CD14-positive monocyte (primary cell): Measurements from ENCODE around the gene ZNF677. TPM values are rescaled to one million over a fixed set of nuclear protein-coding genes. Genes with fewer than 3 reads are reported as not detected.
"Not testable (repeated sequence)": the region's sequence is repeated elsewhere in the genome, so short reads cannot be mapped to it uniquely, and the experiment has no call there.

Source experiments
- DNase-seq, 3 donors: peaks; one replicate each; pipeline ENCODE4 v3.0.0-alpha.2; 2011 to 2022
- H2AFZ ChIP-seq: 2 replicates; pipeline ENCODE4 v1.6.0; 2012; ENCODE audit warnings: mild to moderate bottlenecking, low read depth, low read length, inconsistent platforms; ENCODE audit not compliant: insufficient read depth, poor library complexity, severe bottlenecking
- H3K27ac ChIP-seq, 2 donors: 1 replicate in 1 of 2; 2 replicates in 1 of 2; pipeline ENCODE4 v1.5.1; 2012 to 2013; ENCODE audit warnings: low read length in 2 of 2, control low read depth in 1 of 2, inconsistent platforms in 1 of 2, low read depth in 1 of 2, mild to moderate bottlenecking in 1 of 2
- H3K27me3 ChIP-seq, 2 donors: one replicate each; pipeline versions ENCODE4 v1.6.0 to v1.6.1; 2011 to 2013; ENCODE audit warnings: low read length in 2 of 2; ENCODE audit not compliant: control insufficient read depth in 2 of 2, insufficient read depth in 2 of 2
- H3K36me3 ChIP-seq, 2 donors: replicated peaks in 1 of 2; 1 replicate in 1 of 2; 2 replicates in 1 of 2; pipeline versions ENCODE4 v1.5.1 to v1.6.1; 2012 to 2013; ENCODE audit warnings: low read length in 2 of 2, control low read depth in 1 of 2, inconsistent platforms in 1 of 2, mild to moderate bottlenecking in 1 of 2; ENCODE audit not compliant: insufficient read depth in 2 of 2, control insufficient read depth in 1 of 2
- H3K4me1 ChIP-seq, 2 donors: 1 replicate in 1 of 2; 2 replicates in 1 of 2; pipeline versions ENCODE4 v1.5.1 to v1.6.1; 2012 to 2013; ENCODE audit warnings: low read length in 2 of 2, control low read depth in 1 of 2, inconsistent platforms in 1 of 2, mild to moderate bottlenecking in 1 of 2, moderate library complexity in 1 of 2; ENCODE audit not compliant: insufficient read depth in 2 of 2, control insufficient read depth in 1 of 2
- H3K4me2 ChIP-seq: replicated peaks from 2 replicates; pipeline ENCODE3; 2012; ENCODE audit warnings: low read length, moderate library complexity, mild to moderate bottlenecking; ENCODE audit not compliant: poor library complexity, severe bottlenecking; ENCODE audit errors: extremely low read depth
- H3K4me3 ChIP-seq, 3 experiments: fragments of 200-600 bp in 1 of 3; sonication (generic) in 1 of 3; replicated peaks in 1 of 3; 1 replicate in 2 of 3; 2 replicates in 1 of 3; pipeline ENCODE4 v1.5.1; 2011 to 2013; ENCODE audit warnings: low read length in 3 of 3, mild to moderate bottlenecking in 3 of 3, control low read depth in 2 of 3, low read depth in 2 of 3, inconsistent platforms in 1 of 3, moderate library complexity in 1 of 3
- H3K79me2 ChIP-seq: 2 replicates; pipeline ENCODE4 v1.6.0; 2012; ENCODE audit warnings: mild to moderate bottlenecking, control low read depth, inconsistent platforms, low read length, moderate library complexity; ENCODE audit not compliant: insufficient read depth
- H3K9ac ChIP-seq: 2 replicates; pipeline ENCODE4 v1.6.0; 2017; ENCODE audit warnings: low read length, mild to moderate bottlenecking; ENCODE audit not compliant: insufficient read depth, poor library complexity, severe bottlenecking
- H3K9me3 ChIP-seq, 2 donors: replicated peaks in 1 of 2; 1 replicate in 1 of 2; 2 replicates in 1 of 2; pipeline versions ENCODE4 v1.5.1 to v1.6.1; 2012 to 2013; ENCODE audit warnings: low read length in 2 of 2, control low read depth in 1 of 2; ENCODE audit not compliant: control insufficient read depth in 1 of 2, insufficient read depth in 1 of 2
- H4K20me1 ChIP-seq: 2 replicates; pipeline ENCODE4 v1.6.0; 2012; ENCODE audit warnings: mild to moderate bottlenecking, low read length, control low read depth, moderate library complexity; ENCODE audit not compliant: insufficient read depth
- H3K27ac Mint-ChIP-seq, 7 donors: one replicate each; pipeline ENCODE4 v1.8.0; 2020; ENCODE audit warnings: mild to moderate bottlenecking in 7 of 7, mixed read lengths in 7 of 7, moderate library complexity in 6 of 7, inconsistent platforms in 2 of 7
- H3K27me3 Mint-ChIP-seq, 3 donors: one replicate each; pipeline ENCODE4 v1.8.0; 2021 to 2022; ENCODE audit warnings: low read depth in 3 of 3, mild to moderate bottlenecking in 3 of 3, mixed read lengths in 3 of 3, moderate library complexity in 3 of 3, inconsistent platforms in 1 of 3
- H3K36me3 Mint-ChIP-seq, 2 donors: one replicate each; pipeline ENCODE4 v1.8.0; 2020; ENCODE audit warnings: mixed read lengths in 2 of 2, inconsistent platforms in 1 of 2, mild to moderate bottlenecking in 1 of 2
- H3K4me1 Mint-ChIP-seq: one replicate; pipeline ENCODE4 v1.8.0; 2020; ENCODE audit warnings: mild to moderate bottlenecking, mixed read lengths
- H3K4me3 Mint-ChIP-seq, 2 donors: one replicate each; pipeline ENCODE4 v1.8.0; 2020; ENCODE audit warnings: mild to moderate bottlenecking in 2 of 2, mixed read lengths in 2 of 2, moderate library complexity in 1 of 2
- H3K9me3 Mint-ChIP-seq, 7 donors: one replicate each; pipeline ENCODE4 v1.8.0; 2020 to 2022; ENCODE audit warnings: mixed read lengths in 7 of 7, mild to moderate bottlenecking in 6 of 7, moderate library complexity in 6 of 7, inconsistent platforms in 2 of 7
- CTCF ChIP-seq: fragments of 200-600 bp; IDR thresholded peaks from one replicate; pipeline ENCODE4 v1.8.0; 2022; ENCODE audit warnings: antibody characterized with exemption, mild to moderate bottlenecking
- WGBS: methylation state at CpG from one replicate; pipeline ENCODE4 v1.1.5; 2013; ENCODE audit warnings: missing lambda C conversion rate; ENCODE audit not compliant: insufficient coverage; 5-methylcytosine and 5-hydroxymethylcytosine counted together
- intact Hi-C, 2 donors: fragments of 100-400 bp; cut with micrococcal nuclease; formaldehyde crosslinking; loops; one replicate each; pipeline versions ENCODE4 v1.15.0 to v1.15.1; 2023
- polyA plus RNA-seq, 3 donors: library from polyadenylated mRNA; depleted of rRNA in 1 of 3; unstranded in 2 of 3; stranded (reverse) in 1 of 3; fragments of 300-500 nt in 2 of 3; fragments of >200 nt in 1 of 3; fragmentation: Illumina TruSeq in 2 of 3; gene quantifications; 1 replicate in 2 of 3; 2 replicates in 1 of 3; pipeline ENCODE4 v1.2.3, GENCODE V29; 2012 to 2021

Gene ZNF677
- polyA plus RNA-seq, 3 donors, result 0.68 to 2.1 (median 1.5) TPM

DNA sequence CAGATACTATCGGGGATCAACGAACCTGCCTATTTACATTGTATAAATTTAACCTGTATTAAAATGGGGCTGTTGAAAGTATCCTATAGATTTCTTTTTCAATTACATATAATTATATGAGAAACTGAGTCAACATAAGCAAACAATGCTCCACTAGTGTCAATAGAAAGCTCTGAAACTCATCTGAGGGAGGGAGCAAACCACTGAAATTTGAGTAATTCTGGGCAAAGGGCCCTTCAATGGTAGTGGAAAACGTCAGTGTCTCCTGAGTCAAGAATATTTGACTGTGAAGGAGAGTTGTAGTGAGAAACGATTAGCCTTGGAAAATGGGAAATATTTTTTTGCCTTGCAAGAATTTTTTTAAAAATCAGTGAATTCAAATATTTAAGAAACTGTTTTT is 30.4 kb upstream of the ZNF677 start:
- H3K9me3 ChIP-seq, result peaks cover 47 to 71% of the 10 kb centered on the region in 2 donors
- no peaks in the 10 kb centered on the region for H3K36me3 Mint-ChIP-seq
- no peaks in the 10 kb centered on the region for H3K27me3 Mint-ChIP-seq
- no peak overlapping the region for H3K27ac Mint-ChIP-seq
- no peak overlapping the region for H3K4me3 Mint-ChIP-seq
- TF ChIP-seq CTCF, result no peak
- H3K4me3 ChIP-seq, result no peak overlapping the region
- H4K20me1 ChIP-seq, result no peaks in the 10 kb centered on the region
- H3K79me2 ChIP-seq, result no peaks in the 10 kb centered on the region
- no peak overlapping the region for H3K9ac ChIP-seq
- no peaks in the 10 kb centered on the region for H3K27me3 ChIP-seq
- H3K4me1 ChIP-seq, result no peaks in the 10 kb centered on the region
- H3K36me3 ChIP-seq, result no peaks in the 10 kb centered on the region
- no peak for DNase-seq
- no peak overlapping the region for H3K27ac ChIP-seq
- H3K4me1 Mint-ChIP-seq, result no peaks in the 10 kb centered on the region
- H3K9me3 Mint-ChIP-seq, result peaks cover 32 to 74% (median 58%) of the 10 kb centered on the region in 7 donors
- no peak overlapping the region for H2AFZ ChIP-seq
- intact Hi-C loops, result no loop called here
- WGBS, result no CpG with 5 or more reads among the region's 4 CpGs
- no peak overlapping the region for H3K4me2 ChIP-seq

- H3K27me3 ChIP-seq, H3K36me3 Mint-ChIP-seq, H3K4me2 ChIP-seq, intact Hi-C loops, H3K4me3 Mint-ChIP-seq, H4K20me1 ChIP-seq, H3K4me1 ChIP-seq, H3K79me2 ChIP-seq, H2AFZ ChIP-seq, H3K4me1 Mint-ChIP-seq, H3K9ac ChIP-seq, H3K27ac Mint-ChIP-seq, H3K27ac ChIP-seq, H3K27me3 Mint-ChIP-seq, DNase-seq, H3K4me3 ChIP-seq, H3K36me3 ChIP-seq: not testable (repeated sequence)
- H3K9me3 Mint-ChIP-seq, result peaks cover 38 to 77% (median 61%) of the 10 kb centered on the region in 7 donors
- no CpG with 5 or more reads among the region's 8 CpGs for WGBS
- peaks cover 49 to 65% of the 10 kb centered on the region in 2 donors for H3K9me3 ChIP-seq
Measured at GRCh38 chr19:53281947-53282346, 27.3 kb upstream of the ZNF677 start.
